ENCODE results near the gene FOXC2.

The FOXC2 gene

DNA sequence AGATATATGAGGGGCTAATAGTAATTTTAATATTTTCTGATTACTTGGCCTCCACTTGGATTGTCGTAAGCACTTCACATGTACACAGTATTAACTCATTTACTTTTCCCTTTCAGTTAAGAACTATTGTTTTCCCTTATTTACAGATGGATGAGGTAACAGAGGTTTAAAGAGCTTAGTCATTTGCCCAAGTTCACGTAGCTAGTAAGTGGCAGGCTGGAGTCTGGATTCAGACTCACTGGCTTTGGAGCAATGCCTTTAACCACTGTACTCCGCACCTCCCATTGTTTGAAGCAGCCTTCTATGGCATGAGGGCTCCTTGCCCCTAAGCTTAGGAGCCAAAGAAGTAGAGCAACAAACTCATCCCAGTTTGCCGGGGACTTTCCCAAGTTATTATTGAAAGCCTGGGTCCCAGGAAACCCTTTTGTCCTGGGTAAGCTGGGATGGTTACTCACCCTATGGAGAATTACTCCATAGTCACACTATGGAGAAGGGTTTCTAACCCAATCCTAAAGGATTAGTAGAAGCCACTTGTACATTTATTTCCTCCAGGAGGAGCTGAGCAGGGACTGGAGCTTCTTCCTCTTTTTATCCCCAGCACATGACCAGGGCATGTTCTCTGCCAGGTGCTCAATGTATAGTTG lies 24.0 kb downstream of the FOXC2 start:
- no peak for DNase-seq (ENCODE audit: low spot score)

GRCh38 chr16:86591270-86591669 lies 24.6 kb downstream of the FOXC2 start:
- no peak for DNase-seq (ENCODE audit: low spot score)

- DNase-seq (ENCODE audit: low spot score), result no peak
These were observed 27.4 kb downstream of the FOXC2 start for GRCh38 chr16:86593913-86594620.

GRCh38 chr16:86594721-86595120 lies 28.1 kb downstream of the FOXC2 start:
- no peak for DNase-seq (ENCODE audit: low spot score)

DNA sequence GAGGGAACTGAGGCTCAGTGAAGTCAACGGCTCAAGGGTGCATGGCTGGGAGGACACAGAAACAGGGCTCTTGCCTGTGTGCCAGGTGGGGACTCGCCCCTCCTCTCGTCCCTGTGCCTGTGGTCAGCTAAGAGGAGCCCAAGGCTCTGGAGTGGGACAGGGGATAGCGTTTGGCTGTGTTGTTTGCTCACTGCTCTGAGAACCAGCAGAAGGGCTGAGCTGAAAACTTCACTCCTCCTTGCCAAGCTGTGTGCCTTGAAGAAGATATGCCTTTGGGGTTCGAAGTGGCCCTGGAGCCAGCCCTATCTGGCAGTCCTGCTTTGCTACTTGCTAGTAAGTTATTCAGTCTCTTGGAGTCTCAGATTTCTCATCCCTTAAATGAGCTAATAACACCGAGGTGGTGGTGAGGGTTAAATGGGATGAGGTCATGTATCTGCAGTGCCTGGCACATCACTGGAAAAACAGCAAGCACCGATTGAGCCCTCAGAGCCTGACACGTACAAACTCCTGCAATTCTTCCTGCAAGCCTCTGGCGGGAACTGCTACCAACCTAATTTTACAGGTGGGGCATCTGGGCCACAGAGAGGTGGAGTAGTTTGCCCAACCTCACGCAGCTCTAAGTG lies 29.5 kb downstream of the FOXC2 start:
- DNase-seq (ENCODE audit: low spot score), result no peak

- DNase-seq (ENCODE audit: low spot score), result no peak
These were observed 30.7 kb downstream of the FOXC2 start for GRCh38 chr16:86597126-86597879.

DNA sequence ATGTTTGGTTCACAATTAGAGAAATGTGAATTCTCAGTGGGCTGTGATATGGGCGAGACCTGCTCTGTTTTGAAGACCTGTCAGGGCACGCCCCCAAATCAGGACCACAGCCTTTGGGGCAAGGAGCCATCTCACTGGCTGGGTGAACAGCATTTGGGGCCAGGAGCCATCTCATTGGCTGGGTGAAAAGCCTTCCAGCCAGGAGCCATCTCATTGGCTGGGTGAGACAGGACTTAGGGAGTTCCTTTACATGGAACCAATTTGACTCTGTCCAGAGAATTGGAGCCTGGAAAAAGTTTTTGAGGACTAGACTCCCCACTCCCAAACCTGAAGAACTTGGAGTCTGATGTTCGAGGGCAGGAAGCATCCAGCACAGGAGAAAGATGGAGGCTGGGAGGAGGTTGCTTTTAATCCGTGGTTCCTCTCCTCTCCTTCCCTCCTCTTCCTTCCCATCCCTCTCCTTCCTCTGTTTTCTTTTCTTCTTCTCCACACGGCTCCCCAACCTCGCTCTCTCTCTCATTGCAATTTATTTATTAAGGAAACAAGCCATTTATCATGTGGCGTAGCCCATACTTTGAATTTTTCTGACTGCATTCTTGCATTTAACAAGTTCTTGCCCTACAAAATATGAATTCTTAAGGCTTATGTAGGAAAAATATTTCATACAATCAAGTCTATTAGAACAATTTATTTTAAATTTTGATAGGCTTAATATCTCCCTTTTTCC lies 31.4 kb downstream of the FOXC2 start:
- DNase-seq (ENCODE audit: low spot score), result no peak

- no peak for DNase-seq (ENCODE audit: low spot score)
These were observed 32.3 kb downstream of the FOXC2 start for GRCh38 chr16:86598607-86599565.

GRCh38 chr16:86601356-86601755 lies 34.7 kb downstream of the FOXC2 start:
- DNase-seq (ENCODE audit: low spot score), result no peak

- no peak for DNase-seq (ENCODE audit: low spot score)
These were observed 35.9 kb downstream of the FOXC2 start for GRCh38 chr16:86602521-86602920.

- no peak for DNase-seq (ENCODE audit: low spot score)
These were observed 38.0 kb downstream of the FOXC2 start for GRCh38 chr16:86604436-86605193.

- no peak for DNase-seq (ENCODE audit: low spot score)
These were observed 39.3 kb downstream of the FOXC2 start for GRCh38 chr16:86605950-86606349.

GRCh38 chr16:86608301-86608747 lies 41.7 kb downstream of the FOXC2 start:
- no peak for DNase-seq (ENCODE audit: low spot score)

DNA sequence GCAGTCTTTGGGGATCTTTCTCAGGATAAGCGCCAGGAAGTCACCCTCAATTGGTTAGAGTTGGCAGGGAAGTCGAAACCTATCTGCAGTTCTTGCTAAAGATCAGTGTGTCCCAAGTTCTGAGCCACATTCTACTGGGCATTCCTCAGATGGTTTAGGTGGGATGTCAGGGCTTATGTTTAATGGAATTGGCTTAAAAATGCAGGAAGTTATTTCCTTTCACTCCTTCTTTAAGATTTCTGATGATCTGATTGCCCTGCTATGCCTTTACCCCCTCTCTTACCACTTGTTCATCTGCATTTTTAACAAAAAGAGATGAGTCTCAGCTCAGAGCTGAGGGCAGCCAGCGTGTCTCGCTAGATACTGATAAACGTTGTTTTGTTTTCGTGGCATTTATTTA lies 42.5 kb downstream of the FOXC2 start:
- no peak for DNase-seq (ENCODE audit: low spot score)

DNA sequence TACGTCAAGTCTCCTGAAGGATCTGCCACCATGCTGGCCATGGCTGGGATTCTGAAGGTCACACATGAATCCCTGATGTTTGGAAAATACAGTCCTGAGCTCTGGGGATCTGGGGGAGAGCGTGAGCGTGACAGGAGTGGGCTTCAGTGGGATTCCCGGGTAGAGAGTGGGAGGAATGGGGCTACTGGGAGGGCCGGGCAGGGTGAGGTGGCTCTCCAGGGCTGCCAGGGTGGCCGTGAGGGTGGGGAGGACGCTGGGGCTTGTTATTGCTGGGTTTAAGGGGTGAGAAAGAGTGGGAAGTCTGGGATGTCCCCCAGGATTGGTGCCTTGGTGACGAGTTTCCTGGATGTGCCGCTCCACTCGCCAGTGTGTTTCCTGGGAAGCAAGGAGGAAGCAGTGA lies 43.0 kb downstream of the FOXC2 start:
- DNase-seq (ENCODE audit: low spot score), result no peak

- no peak for DNase-seq (ENCODE audit: low spot score)
These were observed 44.3 kb downstream of the FOXC2 start for GRCh38 chr16:86610779-86611524.

- DNase-seq (ENCODE audit: low spot score), result no peak
These were observed 44.9 kb downstream of the FOXC2 start for GRCh38 chr16:86611525-86611855.

DNA sequence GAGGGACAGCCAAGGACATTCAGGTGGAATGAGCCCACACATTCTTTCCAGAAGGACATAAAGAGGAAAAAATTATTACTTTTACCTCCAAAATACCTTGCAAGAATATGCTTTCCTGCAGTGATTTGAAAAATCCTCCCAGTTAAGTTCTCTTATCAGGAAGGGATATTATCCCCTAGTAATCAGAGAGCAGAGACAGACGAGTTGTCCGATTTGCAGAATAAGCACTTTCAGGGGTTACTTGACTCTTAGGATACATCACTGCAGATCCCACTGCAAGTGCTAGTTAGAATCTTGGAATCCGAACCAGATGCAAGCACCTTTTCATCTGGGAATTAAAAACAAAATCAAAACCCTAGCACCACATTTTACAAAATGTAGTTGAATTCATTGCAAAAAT lies 45.3 kb downstream of the FOXC2 start:
- no peak for DNase-seq (ENCODE audit: low spot score)

- DNase-seq (ENCODE audit: low spot score), result no peak
These were observed 48.1 kb downstream of the FOXC2 start for GRCh38 chr16:86614699-86615098.

Measured in D341Med (cell line).